ENCODE measurements around the gene SLC9A5.

The SLC9A5 gene

DNA sequence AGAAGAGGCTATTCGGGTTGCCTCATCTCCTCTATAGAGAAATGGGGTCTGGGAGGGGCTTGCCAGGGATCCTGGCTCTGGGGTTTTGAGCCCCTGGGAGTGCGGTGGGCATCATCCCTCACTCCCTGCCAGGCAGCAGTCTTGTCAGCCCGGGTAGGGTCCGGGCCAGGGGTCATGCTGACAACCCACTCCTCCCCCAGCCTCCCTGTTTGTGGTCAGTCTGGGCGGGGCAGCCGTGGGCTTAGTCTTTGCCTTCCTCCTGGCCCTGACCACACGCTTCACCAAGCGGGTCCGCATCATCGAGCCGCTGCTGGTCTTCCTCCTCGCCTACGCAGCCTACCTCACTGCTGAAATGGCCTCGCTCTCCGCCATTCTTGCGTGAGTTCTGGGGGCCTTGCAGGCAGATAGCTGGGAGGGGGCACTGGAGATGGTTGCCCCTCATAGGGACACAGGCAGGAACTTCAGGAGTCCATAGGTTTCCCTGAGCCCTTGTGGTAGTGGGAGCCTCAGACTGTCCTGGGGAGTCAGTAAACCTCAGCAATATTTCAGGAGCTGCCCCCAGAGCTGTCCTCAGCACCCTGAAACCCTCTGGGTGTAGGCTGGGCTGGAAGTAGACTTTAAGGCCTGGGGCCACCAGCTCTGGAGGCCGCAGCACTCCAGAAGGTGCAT is 6.9 kb downstream of the SLC9A5 start:
- peaks cover 15% of the 10 kb centered on the region for H3K4me1 Mint-ChIP-seq
- no peak overlapping the region for H3K4me3 Mint-ChIP-seq
- H3K9me3 Mint-ChIP-seq, result no peaks in the 10 kb centered on the region
- H3K36me3 Mint-ChIP-seq (ENCODE audit: low read depth), result no peaks in the 10 kb centered on the region
- no peak for DNase-seq
- peaks cover 32% of the 10 kb centered on the region for H3K27me3 Mint-ChIP-seq (ENCODE audit: low read depth, poor library complexity)
- TF ChIP-seq, protein P1, sequence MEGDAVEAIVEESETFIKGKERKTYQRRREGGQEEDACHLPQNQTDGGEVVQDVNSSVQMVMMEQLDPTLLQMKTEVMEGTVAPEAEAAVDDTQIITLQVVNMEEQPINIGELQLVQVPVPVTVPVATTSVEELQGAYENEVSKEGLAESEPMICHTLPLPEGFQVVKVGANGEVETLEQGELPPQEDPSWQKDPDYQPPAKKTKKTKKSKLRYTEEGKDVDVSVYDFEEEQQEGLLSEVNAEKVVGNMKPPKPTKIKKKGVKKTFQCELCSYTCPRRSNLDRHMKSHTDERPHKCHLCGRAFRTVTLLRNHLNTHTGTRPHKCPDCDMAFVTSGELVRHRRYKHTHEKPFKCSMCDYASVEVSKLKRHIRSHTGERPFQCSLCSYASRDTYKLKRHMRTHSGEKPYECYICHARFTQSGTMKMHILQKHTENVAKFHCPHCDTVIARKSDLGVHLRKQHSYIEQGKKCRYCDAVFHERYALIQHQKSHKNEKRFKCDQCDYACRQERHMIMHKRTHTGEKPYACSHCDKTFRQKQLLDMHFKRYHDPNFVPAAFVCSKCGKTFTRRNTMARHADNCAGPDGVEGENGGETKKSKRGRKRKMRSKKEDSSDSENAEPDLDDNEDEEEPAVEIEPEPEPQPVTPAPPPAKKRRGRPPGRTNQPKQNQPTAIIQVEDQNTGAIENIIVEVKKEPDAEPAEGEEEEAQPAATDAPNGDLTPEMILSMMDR (IDR thresholded peaks at IDR 0.05), result no peak
- H3K27ac Mint-ChIP-seq, result no peak overlapping the region

DNA sequence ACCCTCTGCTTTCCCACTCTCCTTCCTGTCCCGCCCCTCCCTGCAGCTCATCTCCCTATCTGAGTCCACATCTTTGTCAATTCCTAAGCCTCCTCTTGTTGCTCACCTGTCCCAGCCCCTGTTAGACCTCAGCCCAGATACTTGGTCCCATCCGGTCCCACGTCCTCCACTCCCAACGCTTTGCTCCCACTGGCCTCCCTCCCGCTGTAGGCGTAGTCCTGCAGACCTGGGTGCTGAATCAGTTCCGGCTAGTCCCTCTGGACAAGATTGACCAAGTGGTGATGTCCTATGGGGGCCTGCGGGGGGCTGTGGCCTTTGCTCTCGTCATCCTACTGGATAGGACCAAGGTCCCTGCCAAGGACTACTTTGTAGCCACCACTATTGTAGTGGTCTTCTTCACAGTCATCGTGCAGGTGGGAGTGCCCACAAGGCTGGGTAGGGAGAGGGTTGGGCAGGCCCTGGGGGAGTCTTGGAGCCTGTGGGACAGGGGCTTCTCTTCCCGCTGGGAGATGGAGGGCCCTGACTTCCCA is 8.0 kb downstream of the SLC9A5 start:
- H3K4me3 Mint-ChIP-seq, result no peak overlapping the region
- peaks cover 20% of the 10 kb centered on the region for H3K4me1 Mint-ChIP-seq
- H3K27ac Mint-ChIP-seq, result no peak overlapping the region
- no peak for DNase-seq
- H3K9me3 Mint-ChIP-seq, result no peaks in the 10 kb centered on the region
- peaks cover 30% of the 10 kb centered on the region for H3K27me3 Mint-ChIP-seq (ENCODE audit: low read depth, poor library complexity)
- no peaks in the 10 kb centered on the region for H3K36me3 Mint-ChIP-seq (ENCODE audit: low read depth)
- TF ChIP-seq, protein P1 (IDR thresholded peaks at IDR 0.05), result no peak

DNA sequence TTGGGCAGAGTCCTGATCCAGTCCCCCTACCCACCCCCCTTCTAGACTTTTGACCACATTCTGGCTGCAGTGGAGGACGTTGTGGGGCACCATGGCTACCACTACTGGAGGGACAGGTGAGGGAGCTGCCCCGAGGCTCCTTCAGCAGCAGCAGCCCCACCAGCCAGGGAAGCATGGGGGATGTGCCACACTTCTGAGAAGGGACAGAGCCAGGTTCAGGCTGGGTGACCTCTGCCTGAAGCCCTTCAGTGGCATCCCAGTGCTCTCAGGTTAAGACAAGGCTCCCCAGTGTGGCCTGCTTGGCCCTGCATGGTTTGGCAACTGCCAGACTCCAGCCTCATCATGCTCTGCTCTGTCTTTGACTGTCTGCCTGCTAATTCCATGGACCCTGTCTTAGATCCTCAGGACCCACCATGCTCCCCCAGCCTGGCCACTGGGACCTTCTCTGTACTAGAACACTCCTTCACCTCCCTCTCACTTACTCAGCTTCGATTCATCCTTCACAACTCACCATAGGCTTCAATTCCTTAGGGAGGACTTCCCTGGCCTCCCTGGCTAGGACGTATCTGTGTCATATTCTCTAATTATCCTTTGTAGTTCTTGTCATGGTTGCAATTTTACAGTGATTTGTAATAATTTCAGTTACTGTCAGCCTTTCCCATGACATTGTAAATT is 8.8 kb downstream of the SLC9A5 start:
- TF ChIP-seq, protein P1 (IDR thresholded peaks at IDR 0.05), result no peak
- Mint-ChIP-seq H3K27ac (no peak overlapping the region), H3K4me1 (peaks cover 20% of the 10 kb centered on the region), H3K9me3 (no peaks in the 10 kb centered on the region), H3K27me3 (ENCODE audit: low read depth, poor library complexity) (peaks cover 27% of the 10 kb centered on the region), H3K4me3 (no peak overlapping the region), H3K36me3 (ENCODE audit: low read depth) (no peaks in the 10 kb centered on the region)
- DNase-seq, result no peak

DNA sequence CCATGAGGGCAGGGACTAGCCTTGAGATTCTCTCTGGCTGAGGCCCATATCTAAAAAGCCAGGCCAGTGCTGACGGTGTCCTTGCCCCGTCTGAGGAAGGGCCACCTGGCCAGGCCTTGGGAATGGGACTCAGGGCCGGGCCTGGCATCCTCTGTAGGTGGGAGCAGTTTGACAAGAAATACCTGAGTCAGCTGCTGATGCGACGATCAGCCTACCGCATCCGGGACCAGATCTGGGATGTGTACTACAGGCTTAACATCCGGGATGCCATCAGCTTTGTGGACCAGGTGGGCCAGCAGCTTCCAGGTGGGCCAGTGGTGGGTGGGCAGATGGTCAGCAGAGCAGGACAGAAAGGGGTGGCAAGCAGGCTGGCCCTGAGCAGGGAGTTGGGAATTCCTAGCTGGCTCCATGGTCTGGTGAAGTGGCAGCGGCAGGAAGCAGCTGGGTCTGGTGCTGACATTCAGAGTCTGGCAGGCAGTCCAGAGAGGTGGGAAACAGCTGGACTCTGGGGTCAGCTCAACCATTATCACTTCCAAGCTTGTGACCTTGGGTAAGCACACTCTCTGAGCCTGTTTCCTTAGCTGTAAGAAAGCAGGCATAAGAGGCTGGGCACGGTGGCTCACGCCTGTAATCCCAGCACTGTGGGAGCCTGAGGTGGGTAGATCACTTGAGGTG is 9.5 kb downstream of the SLC9A5 start:
- no peaks in the 10 kb centered on the region for H3K36me3 Mint-ChIP-seq (ENCODE audit: low read depth)
- DNase-seq, result no peak
- H3K9me3 Mint-ChIP-seq, result no peaks in the 10 kb centered on the region
- TF ChIP-seq, protein P1 (IDR thresholded peaks at IDR 0.05), result no peak
- H3K4me3 Mint-ChIP-seq, result no peak overlapping the region
- peaks cover 20% of the 10 kb centered on the region for H3K4me1 Mint-ChIP-seq
- peaks cover 29% of the 10 kb centered on the region for H3K27me3 Mint-ChIP-seq (ENCODE audit: low read depth, poor library complexity)
- H3K27ac Mint-ChIP-seq, result no peak overlapping the region

DNA sequence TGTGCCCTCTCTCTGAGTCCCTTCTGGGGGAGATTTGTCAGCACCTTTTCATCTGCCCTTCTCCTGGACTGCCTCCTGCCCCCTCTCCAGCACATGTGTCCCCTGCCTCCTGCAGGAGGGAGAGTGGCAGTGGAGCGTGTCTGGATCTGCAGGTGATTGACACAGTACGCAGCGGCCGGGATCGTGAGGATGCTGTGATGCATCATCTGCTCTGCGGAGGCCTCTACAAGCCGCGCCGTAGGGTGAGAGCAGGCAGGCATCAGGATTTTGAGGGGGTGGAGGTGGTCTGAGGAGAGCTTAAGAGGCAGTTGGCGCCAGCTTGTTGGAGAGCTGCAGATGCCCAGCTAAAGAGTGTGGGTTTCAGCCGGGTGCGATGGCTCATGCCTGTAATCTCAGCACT is 10.9 kb downstream of the SLC9A5 start:
- H3K27me3 Mint-ChIP-seq (ENCODE audit: low read depth, poor library complexity), result peaks cover 39% of the 10 kb centered on the region
- no peak for DNase-seq

More for the DNA sequence above, 10.9 kb downstream of the SLC9A5 start:
- peaks cover 20% of the 10 kb centered on the region for H3K4me1 Mint-ChIP-seq
- H3K9me3 Mint-ChIP-seq, result no peaks in the 10 kb centered on the region
- TF ChIP-seq, protein P1 (IDR thresholded peaks at IDR 0.05), result no peak
- H3K36me3 Mint-ChIP-seq (ENCODE audit: low read depth), result no peaks in the 10 kb centered on the region
- H3K4me3 Mint-ChIP-seq, result no peak overlapping the region
- H3K27ac Mint-ChIP-seq, result no peak overlapping the region
